ENCODE measurements around the gene IPO4.

The IPO4 gene

GRCh38 chr14:24192933-24193332, 4.3 kb upstream of the IPO4 start:
- Histone ChIP-seq H3K4me3 (ENCODE audit: low read length) (no peak overlapping the region), H3K4me2 (ENCODE audit: low read length) (no peak overlapping the region), H3K27me3 (ENCODE audit: control insufficient read depth, low read length) (no peaks in the 10 kb centered on the region), H3K9me2 (replicated peaks; ENCODE audit: control insufficient read depth, low read length) (no peaks in the 10 kb centered on the region), H3K36me3 (ENCODE audit: control insufficient read depth, low read length) (peaks cover 44% of the 10 kb centered on the region), H3K4me1 (ENCODE audit: control insufficient read depth, low read length) (peaks cover 32% of the 10 kb centered on the region), H3K79me2 (ENCODE audit: control insufficient read depth, low read length) (peaks cover 50% of the 10 kb centered on the region), H3K9me3 (ENCODE audit: control insufficient read depth, insufficient read depth, low read length) (no peaks in the 10 kb centered on the region), H3F3A (ENCODE audit: control insufficient read depth, insufficient read depth) (peaks cover 22% of the 10 kb centered on the region), H4K20me1 (ENCODE audit: control insufficient read depth, insufficient read depth, low read depth, low read length) (no peaks in the 10 kb centered on the region), H3K27ac (ENCODE audit: low read depth, low read length) (no peak overlapping the region)
- TF ChIP-seq CTCF (IDR thresholded peaks at IDR 0.05; ENCODE audit: low read depth, low read length, poor library complexity, severe bottlenecking) (no peak), EZH2phosphoT487 (IDR thresholded peaks at IDR 0.05; ENCODE audit: borderline replicate concordance, low read length) (no peak)

GRCh38 chr14:24190416-24190815, 1.8 kb upstream of the IPO4 start:
- Histone ChIP-seq H4K20me1 (ENCODE audit: control insufficient read depth, insufficient read depth, low read depth, low read length) (no peaks in the 10 kb centered on the region), H3K79me2 (ENCODE audit: control insufficient read depth, low read length) (peaks cover 44% of the 10 kb centered on the region), H3K27ac (ENCODE audit: low read depth, low read length) (no peak overlapping the region), H3K36me3 (ENCODE audit: control insufficient read depth, low read length) (peaks cover 65% of the 10 kb centered on the region), H3F3A (ENCODE audit: control insufficient read depth, insufficient read depth) (peaks cover 19% of the 10 kb centered on the region), H3K9me3 (ENCODE audit: control insufficient read depth, insufficient read depth, low read length) (no peaks in the 10 kb centered on the region), H3K4me3 (ENCODE audit: low read length) (no peak overlapping the region), H3K9me2 (replicated peaks; ENCODE audit: control insufficient read depth, low read length) (no peaks in the 10 kb centered on the region), H3K27me3 (ENCODE audit: control insufficient read depth, low read length) (no peaks in the 10 kb centered on the region), H3K4me1 (ENCODE audit: control insufficient read depth, low read length) (peaks cover 34% of the 10 kb centered on the region), H3K4me2 (ENCODE audit: low read length) (no peak overlapping the region)
- TF ChIP-seq EZH2phosphoT487 (IDR thresholded peaks at IDR 0.05; ENCODE audit: borderline replicate concordance, low read length): no peak

GRCh38 chr14:24189460-24189859, 844 bp upstream of the IPO4 start:
- Histone ChIP-seq H3K27me3 (ENCODE audit: control insufficient read depth, low read length) (no peaks in the 10 kb centered on the region), H3K9me3 (ENCODE audit: control insufficient read depth, insufficient read depth, low read length) (no peaks in the 10 kb centered on the region), H3K79me2 (ENCODE audit: control insufficient read depth, low read length) (peaks cover 37% of the 10 kb centered on the region), H3K4me3 (ENCODE audit: low read length) (peak overlapping the region; percentile 80), H3K4me2 (ENCODE audit: low read length) (peak overlapping the region; percentile 90), H3K27ac (ENCODE audit: low read depth, low read length) (peak overlapping the region; percentile 25; the same call in 1 of the 2 replicates), H4K20me1 (ENCODE audit: control insufficient read depth, insufficient read depth, low read depth, low read length) (no peaks in the 10 kb centered on the region), H3K36me3 (ENCODE audit: control insufficient read depth, low read length) (peaks cover 71% of the 10 kb centered on the region), H3K4me1 (ENCODE audit: control insufficient read depth, low read length) (peaks cover 27% of the 10 kb centered on the region), H3K9me2 (replicated peaks; ENCODE audit: control insufficient read depth, low read length) (no peaks in the 10 kb centered on the region), H3F3A (ENCODE audit: control insufficient read depth, insufficient read depth) (peaks cover 19% of the 10 kb centered on the region)
- TF ChIP-seq CTCF (IDR thresholded peaks at IDR 0.05; ENCODE audit: low read depth, low read length, poor library complexity, severe bottlenecking) (no peak), EZH2phosphoT487 (IDR thresholded peaks at IDR 0.05; ENCODE audit: borderline replicate concordance, low read length) (no peak)

- Histone ChIP-seq H4K20me1 (ENCODE audit: control insufficient read depth, insufficient read depth, low read depth, low read length) (no peaks in the 10 kb centered on the region), H3K27me3 (ENCODE audit: control insufficient read depth, low read length) (no peaks in the 10 kb centered on the region), H3K79me2 (ENCODE audit: control insufficient read depth, low read length) (peaks cover 32% of the 10 kb centered on the region), H3K9me3 (ENCODE audit: control insufficient read depth, insufficient read depth, low read length) (no peaks in the 10 kb centered on the region), H3K9me2 (replicated peaks; ENCODE audit: control insufficient read depth, low read length) (no peaks in the 10 kb centered on the region), H3K36me3 (ENCODE audit: control insufficient read depth, low read length) (peaks cover 71% of the 10 kb centered on the region), H3F3A (ENCODE audit: control insufficient read depth, insufficient read depth) (peaks cover 14% of the 10 kb centered on the region), H3K4me1 (ENCODE audit: control insufficient read depth, low read length) (peaks cover 23% of the 10 kb centered on the region), H3K4me2 (ENCODE audit: low read length) (peak overlapping the region; percentile 90), H3K4me3 (ENCODE audit: low read length) (peak overlapping the region; percentile 80), H3K27ac (ENCODE audit: low read depth, low read length) (peak overlapping the region; percentile 25; the same call in 1 of the 2 replicates)
- TF ChIP-seq EZH2phosphoT487 (IDR thresholded peaks at IDR 0.05; ENCODE audit: borderline replicate concordance, low read length) (no peak), CTCF (IDR thresholded peaks at IDR 0.05; ENCODE audit: low read depth, low read length, poor library complexity, severe bottlenecking) (no peak)
These were observed 401 bp upstream of the IPO4 start for GRCh38 chr14:24189059-24189375.

All from DOHH2 (cell line).